Thymus (tissue), 11 donors: Measurements from ENCODE around the gene DIP2B. TPM values are rescaled to one million over a fixed set of nuclear protein-coding genes. Genes with fewer than 3 reads are reported as not detected.

Experiments used
- DNase-seq, 9 donors: peaks; one replicate each; pipeline ENCODE4 v3.0.0-alpha.2; 2013; ENCODE audit warnings: low spot score in 9 of 9, low read depth in 6 of 9, missing footprints in 1 of 9
- H3K27ac ChIP-seq, 2 donors: one replicate each; pipeline ENCODE4 v1.5.1; 2013; ENCODE audit warnings: control low read depth in 1 of 2, low read depth in 1 of 2, low read length in 1 of 2, mild to moderate bottlenecking in 1 of 2, moderate library complexity in 1 of 2
- H3K27me3 ChIP-seq, 2 donors: one replicate each; pipeline ENCODE4 v1.5.1; 2013; ENCODE audit warnings: low read length in 1 of 2; ENCODE audit not compliant: control insufficient read depth in 2 of 2, insufficient read depth in 1 of 2
- H3K36me3 ChIP-seq, 2 donors: one replicate each; pipeline ENCODE4 v1.5.1; 2013; ENCODE audit warnings: low read length in 1 of 2, mild to moderate bottlenecking in 1 of 2, moderate library complexity in 1 of 2; ENCODE audit not compliant: control insufficient read depth in 2 of 2, insufficient read depth in 2 of 2
- H3K4me1 ChIP-seq, 2 donors: one replicate each; pipeline ENCODE4 v1.5.1; 2013; ENCODE audit warnings: low read length in 2 of 2; ENCODE audit not compliant: control insufficient read depth in 2 of 2, insufficient read depth in 2 of 2
- H3K4me3 ChIP-seq, 2 donors: one replicate each; pipeline ENCODE4 v1.5.1; 2013; ENCODE audit warnings: low read length in 2 of 2, control low read depth in 1 of 2, mild to moderate bottlenecking in 1 of 2
- H3K9me3 ChIP-seq, 2 donors: one replicate each; pipeline ENCODE4 v1.5.1; 2013; ENCODE audit warnings: low read length in 1 of 2, mild to moderate bottlenecking in 1 of 2; ENCODE audit not compliant: control insufficient read depth in 2 of 2, insufficient read depth in 1 of 2
- WGBS: extraction: QIAGEN DNeasy Blood & Tissue Kit; methylation state at CpG from one replicate; pipeline ENCODE4 v1.1.7; 2013; 5-methylcytosine and 5-hydroxymethylcytosine counted together
- polyA plus RNA-seq: library from polyadenylated mRNA; stranded (reverse); fragments of 200-250 nt; gene quantifications from one replicate; pipeline ENCODE4 v1.2.3, GENCODE V29; 2013
- total RNA-seq: library from RNA; stranded (reverse); fragments of 120-200 nt; gene quantifications from one replicate; pipeline ENCODE4 v1.2.4, GENCODE V29; 2013
- donor health status: healthy.

The DIP2B gene
- total and polyA plus RNA-seq, 2 donors, result 8.9 to 12.7 TPM

- peak in 2 of 9 donors; percentile 16 to 43 for DNase-seq
- WGBS, result 68% methylated on average over 4 of the region's 4 CpGs
- Histone ChIP-seq H3K4me3 (no peak overlapping the region), H3K27ac (no peak overlapping the region), H3K27me3 (no peaks in the 10 kb centered on the region), H3K36me3 (peaks cover 17 to 24% of the 10 kb centered on the region in 2 donors), H3K9me3 (peaks cover 0 to 3% of the 10 kb centered on the region in 2 donors), H3K4me1 (peaks cover 0 to 5% of the 10 kb centered on the region in 2 donors)
These were observed 279.7 kb downstream of the DIP2B start for GRCh38 chr12:50784501-50784900.

DNA sequence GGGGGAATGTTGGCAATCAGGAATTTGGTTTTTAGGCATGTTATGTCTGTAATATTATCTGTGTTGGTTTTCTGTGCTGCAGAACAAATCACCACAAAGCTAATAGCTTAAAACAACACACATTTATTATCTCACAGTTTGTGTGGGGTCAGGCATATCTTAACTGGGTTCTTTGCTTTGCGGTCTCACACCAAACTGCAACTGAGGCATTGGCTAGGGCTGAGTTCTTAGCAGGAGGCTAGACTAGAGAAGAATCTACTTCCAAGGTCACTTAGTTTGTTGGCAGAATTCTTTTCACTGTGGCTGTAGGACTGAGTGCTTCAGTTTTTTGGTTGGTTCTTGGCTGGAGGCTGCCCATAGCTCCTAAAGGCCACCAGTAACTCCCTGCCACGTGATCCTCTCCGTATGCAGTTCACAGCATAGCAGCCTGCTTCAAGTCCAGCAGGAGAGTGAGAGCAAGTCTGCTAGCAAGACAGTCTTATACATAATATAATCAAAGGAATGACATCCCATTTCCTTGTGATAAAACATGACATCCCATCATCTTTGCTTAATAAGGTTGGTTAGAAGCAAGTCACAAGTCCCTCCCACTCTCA is 280.7 kb downstream of the DIP2B start:
- Histone ChIP-seq H3K9me3 (peaks cover 0 to 3% of the 10 kb centered on the region in 2 donors), H3K36me3 (peaks cover 16 to 24% of the 10 kb centered on the region in 2 donors), H3K4me1 (peaks cover 0 to 5% of the 10 kb centered on the region in 2 donors), H3K4me3 (no peak overlapping the region), H3K27ac (no peak overlapping the region), H3K27me3 (no peaks in the 10 kb centered on the region)
- 97% methylated on average over 3 of the region's 3 CpGs for WGBS
- DNase-seq, result no peak

DNA sequence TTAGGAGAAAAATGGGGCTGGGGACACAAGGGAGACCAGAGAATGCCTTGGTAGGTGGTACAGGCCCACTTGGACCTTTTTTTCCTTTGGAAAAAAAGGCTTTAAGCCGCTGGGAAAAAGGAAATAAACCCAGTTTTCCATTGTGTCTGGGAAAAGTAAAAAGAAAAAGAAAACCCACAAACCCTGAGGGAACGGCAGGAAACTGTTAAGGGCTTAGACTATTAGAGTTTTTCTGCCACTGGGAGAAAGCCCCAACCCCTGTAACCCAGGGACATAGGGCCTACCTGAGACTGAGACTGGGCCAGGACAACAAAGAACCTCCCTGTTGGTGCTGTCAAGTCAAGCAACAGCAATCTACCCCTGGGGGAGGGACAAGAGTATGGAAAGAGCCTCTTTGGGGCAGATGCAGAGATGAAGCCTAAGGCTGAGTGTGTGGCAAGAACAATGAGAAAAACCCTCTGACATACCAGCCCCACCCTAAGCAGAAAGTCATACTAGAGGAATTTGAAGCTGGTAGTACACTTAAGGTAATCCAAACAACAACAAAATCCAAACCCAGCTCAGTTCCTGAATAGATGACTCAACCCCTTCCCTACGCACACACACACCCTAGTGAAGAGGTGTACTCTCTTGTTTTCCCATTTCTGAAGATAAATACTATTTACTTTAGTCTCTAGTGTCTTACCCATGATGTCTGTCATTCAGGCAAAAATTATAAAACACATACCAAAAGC is 281.9 kb downstream of the DIP2B start:
- Histone ChIP-seq H3K27ac (no peak overlapping the region), H3K9me3 (peaks cover 0 to 3% of the 10 kb centered on the region in 2 donors), H3K4me1 (peaks cover 0 to 5% of the 10 kb centered on the region in 2 donors), H3K4me3 (no peak overlapping the region), H3K36me3 (peaks cover 11 to 19% of the 10 kb centered on the region in 2 donors), H3K27me3 (no peaks in the 10 kb centered on the region)
- no peak for DNase-seq
- 93% methylated on average over 3 of the region's 3 CpGs for WGBS

DNA sequence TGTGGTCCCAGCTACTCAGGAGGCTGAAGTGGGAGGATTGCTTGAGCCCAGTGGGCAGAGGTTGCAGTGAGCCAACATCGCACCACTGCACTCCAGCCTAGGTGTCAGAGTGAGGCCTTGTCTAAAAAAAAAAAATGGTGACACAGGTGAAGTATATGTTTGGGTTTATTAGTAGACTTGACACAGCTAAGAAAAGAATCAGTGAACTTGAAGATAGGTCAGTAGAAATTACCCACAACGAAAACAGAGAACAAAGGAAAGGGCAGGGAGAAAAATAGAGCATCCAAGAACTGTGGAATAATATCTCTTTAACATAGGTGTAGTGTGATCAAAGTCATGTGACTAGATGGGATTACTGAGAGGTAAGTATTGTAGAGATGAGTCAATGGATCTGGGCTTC is 282.8 kb downstream of the DIP2B start:
- Histone ChIP-seq H3K27ac (no peak overlapping the region), H3K4me1 (peaks cover 0 to 5% of the 10 kb centered on the region in 2 donors), H3K27me3 (no peaks in the 10 kb centered on the region), H3K4me3 (no peak overlapping the region), H3K9me3 (peaks cover 0 to 3% of the 10 kb centered on the region in 2 donors), H3K36me3 (peaks cover 11 to 19% of the 10 kb centered on the region in 2 donors)
- no peak for DNase-seq
- 100% methylated on average over 2 of the region's 2 CpGs for WGBS

DNA sequence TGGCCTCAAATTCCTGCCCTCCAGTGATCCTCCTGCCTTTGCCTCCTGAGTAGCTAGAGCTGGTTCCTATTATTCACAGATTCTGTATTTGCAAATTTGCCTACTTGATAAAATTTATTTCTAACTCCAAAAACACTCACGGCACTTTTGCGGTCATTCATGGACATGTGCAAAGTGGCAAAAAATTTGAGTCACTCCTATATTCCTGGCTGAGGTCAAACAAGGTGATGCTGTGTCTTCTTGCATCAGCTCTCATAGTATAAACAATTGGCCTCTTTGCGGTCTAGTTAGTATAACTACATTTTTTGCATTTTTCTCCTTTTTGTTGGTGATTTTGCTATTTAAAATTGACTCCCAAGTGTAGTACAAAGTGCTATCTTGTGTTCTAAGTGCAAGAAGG is 283.8 kb downstream of the DIP2B start:
- H3K4me1 ChIP-seq, result peaks cover 0 to 5% of the 10 kb centered on the region in 2 donors
- no peaks in the 10 kb centered on the region for H3K27me3 ChIP-seq
- no peak overlapping the region for H3K4me3 ChIP-seq
- no peak overlapping the region for H3K27ac ChIP-seq
- 98% methylated on average over 3 of the region's 3 CpGs for WGBS
- peaks cover 0 to 3% of the 10 kb centered on the region in 2 donors for H3K9me3 ChIP-seq
- DNase-seq, result no peak
- H3K36me3 ChIP-seq, result peaks cover 9 to 19% of the 10 kb centered on the region in 2 donors

- H3K9me3 ChIP-seq, result peaks cover 0 to 3% of the 10 kb centered on the region in 2 donors
- H3K27ac ChIP-seq, result no peak overlapping the region
- DNase-seq, result no peak
- H3K36me3 ChIP-seq, result peaks cover 9 to 19% of the 10 kb centered on the region in 2 donors
- H3K4me3 ChIP-seq, result no peak overlapping the region
- 98% methylated on average over 5 of the region's 5 CpGs for whole genome bisulfite sequencing
- H3K27me3 ChIP-seq, result no peaks in the 10 kb centered on the region
- no peaks in the 10 kb centered on the region for H3K4me1 ChIP-seq
These were observed 285.3 kb downstream of the DIP2B start for GRCh38 chr12:50790081-50790480.

Other genes with a start within 250 kb of the DIP2B start
- 46.9 TPM for gene LIMA1, start 221.5 kb upstream of the DIP2B start, total RNA-seq
- 120 TPM for gene LIMA1, start 221.5 kb upstream of the DIP2B start, polyA plus RNA-seq
- not detected for gene FAM186A, start 108.4 kb upstream of the DIP2B start, total RNA-seq
- 0.05 TPM for gene FAM186A, start 108.4 kb upstream of the DIP2B start, polyA plus RNA-seq
- gene LARP4, start 104.1 kb upstream of the DIP2B start, total RNA-seq, result 23.6 TPM
- gene LARP4, start 104.1 kb upstream of the DIP2B start, polyA plus RNA-seq, result 17.0 TPM